Activated CD4-positive, alpha-beta T cell treated with anti-CD3 and anti-CD28 coated beads for 24 hours (primary cell): Measurements from ENCODE around the gene GP1BB.
"Not testable (repeated sequence)": the region's sequence is repeated elsewhere in the genome, so short reads cannot be mapped to it uniquely, and the experiment has no call there.

Experiments
- DNase-seq, 2 donors: peaks; one replicate each; pipeline ENCODE4 v3.0.0-alpha.2; 2020; ENCODE audit warnings: low read depth in 2 of 2

The GP1BB gene

DNA sequence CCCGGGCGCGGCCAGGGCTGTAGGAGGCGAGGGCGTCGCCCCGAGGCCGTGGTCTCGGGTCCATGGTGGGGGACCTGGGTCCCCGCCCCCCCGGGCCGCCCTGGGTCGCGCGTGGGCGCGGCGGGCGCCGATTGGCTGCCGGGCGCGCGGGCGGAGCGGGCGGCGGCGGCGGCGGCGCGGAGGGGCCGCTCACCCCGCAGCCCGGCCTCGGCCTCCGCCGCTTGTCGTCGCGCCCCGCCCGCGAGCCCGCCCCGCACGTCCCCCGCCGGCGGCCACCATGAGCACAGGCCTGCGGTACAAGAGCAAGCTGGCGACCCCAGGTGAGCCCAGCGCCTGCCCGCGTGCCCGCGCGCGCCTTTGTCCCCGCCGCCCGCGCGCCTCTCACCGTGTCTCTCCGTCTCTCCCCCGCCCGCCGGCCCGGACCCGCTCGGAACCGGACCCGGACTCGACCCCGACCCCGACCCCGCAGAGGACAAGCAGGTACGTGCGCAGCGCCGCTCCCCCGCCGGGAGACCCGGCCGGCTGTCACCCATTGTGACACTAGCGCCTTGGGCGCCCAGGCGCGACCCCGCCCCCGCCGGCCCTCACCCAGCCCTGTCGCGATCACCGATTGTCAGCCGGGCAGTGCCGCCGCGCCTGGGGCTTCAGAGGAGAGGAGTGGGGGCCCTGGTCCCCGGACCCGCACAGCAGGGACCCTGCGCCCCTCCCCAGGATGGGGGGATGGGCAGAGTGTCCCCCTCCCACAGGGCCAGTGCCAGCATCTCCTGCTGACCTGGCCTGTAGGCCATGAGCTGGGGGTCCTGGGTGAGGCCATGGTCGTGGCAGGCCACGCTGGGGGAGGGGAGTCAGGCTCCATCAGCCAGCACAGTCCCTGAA is 8.8 kb upstream of the GP1BB start, which contains the start of gene SEPTIN5:
Gene SEPTIN5 (plus strand): TSS at position 192 of the 876 bp plus-strand sequence. CDS start 86 bp downstream, at position 278.
- DNase-seq = no peak

DNA sequence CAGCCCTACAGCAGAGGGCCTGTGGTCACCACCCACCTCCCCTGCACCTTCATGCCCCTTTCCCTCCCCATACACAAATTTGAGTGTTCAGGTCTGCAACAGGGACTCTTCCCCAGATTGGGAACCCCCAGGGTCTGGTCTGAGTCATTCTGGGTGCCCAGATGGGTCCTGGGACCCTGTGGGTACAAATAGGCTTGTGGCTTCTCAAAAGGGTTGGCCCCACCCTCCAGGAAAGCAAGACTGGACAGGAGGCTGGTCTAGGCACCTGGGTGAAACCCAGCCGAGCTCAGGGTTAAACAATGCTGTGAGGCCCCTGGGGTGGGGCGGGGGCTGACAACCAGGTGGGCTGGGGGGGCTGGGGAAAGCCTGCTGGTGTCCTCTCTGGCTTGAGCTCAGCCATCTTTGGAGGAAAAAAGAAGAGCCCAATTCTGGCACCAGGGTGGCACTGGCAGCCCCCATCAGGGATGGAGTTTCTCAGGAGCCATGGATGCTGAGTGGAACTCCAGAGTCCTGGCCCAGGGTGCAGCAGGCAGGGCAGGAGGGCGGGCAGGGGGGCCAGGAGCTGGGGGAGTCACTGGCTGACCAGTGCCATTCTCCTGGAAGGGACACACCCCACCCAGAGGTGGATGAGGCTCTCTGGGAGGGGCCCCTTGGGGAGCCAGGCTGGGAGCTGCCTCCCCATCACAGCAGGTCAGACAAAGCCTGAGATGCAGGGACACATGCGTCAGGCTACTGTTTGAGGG is 8.0 kb upstream of the GP1BB start:
- DNase-seq = no peak

DNA sequence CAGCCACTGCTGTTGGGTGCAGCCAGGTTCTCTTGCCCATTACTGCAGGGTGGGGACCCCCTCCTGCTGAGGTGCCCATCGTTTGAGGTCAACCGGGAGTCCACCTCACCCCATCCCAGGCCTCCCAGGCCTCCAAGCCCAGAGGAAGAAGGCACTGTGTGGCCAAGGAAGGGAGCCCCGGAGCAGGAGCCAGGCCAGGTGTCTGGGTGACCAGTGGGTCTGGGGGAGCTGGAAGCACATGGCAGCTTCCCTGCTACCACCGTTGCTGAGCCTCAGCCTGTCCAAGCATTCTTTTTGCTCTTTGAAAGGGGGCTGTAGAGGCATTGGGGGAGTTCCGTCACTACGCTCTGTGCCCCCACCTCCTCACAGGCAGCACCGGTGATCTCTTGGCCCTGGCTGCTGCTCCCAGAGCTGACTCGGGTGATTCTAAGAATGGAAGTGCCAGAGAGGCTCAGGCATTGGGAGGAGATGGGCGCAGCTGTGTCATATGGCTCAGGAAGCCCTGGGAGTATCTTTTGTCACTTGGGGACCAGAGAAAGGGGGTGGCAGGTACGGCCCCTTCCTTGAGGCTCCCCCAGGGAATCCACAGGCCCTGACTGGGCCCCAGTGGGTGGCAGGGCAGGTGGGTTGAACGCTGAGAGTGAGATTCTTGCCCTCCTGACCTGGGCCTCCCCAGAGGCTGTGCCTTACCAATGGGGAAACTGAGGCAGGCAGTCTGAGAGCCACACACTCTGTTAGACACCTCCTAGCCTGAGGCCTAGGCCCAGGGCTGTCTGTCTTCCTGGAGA is 7.1 kb upstream of the GP1BB start:
- DNase-seq = no peak

DNA sequence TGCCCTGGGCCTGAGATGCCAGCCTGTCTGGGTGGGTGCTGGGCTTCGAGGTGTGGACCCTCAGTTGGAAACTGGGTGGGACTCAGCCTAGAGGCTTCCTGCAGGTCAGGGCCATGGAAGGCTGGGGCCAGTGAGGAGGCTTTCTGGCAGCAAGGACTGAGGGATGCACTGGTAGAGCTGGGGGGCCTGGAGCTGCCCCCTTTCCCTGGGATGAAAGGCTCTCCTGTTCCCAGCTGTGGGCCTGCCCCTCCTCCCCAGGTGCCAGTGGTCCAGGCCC is 6.6 kb upstream of the GP1BB start:
- DNase-seq = no peak

DNA sequence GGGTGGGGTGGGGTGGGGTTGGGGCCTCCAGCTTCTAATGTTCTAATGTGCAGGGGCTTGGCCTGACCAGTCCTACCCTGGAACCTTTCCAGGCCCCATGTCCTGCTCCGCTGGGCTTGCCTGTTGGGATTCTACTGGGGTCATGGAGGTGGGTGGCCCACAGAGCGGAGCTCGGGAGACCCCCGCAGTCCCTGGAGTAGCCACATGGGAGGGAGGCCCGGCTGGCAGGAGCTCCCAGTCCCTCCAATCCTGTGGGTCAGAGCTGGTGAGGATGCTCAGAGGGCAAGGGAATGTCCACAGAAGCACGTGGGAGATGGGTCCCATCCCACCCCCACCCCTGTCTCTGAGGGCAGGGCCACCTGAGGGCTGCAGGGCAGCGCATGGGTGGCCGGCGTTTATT is 6.2 kb upstream of the GP1BB start:
- no peak for DNase-seq

DNA sequence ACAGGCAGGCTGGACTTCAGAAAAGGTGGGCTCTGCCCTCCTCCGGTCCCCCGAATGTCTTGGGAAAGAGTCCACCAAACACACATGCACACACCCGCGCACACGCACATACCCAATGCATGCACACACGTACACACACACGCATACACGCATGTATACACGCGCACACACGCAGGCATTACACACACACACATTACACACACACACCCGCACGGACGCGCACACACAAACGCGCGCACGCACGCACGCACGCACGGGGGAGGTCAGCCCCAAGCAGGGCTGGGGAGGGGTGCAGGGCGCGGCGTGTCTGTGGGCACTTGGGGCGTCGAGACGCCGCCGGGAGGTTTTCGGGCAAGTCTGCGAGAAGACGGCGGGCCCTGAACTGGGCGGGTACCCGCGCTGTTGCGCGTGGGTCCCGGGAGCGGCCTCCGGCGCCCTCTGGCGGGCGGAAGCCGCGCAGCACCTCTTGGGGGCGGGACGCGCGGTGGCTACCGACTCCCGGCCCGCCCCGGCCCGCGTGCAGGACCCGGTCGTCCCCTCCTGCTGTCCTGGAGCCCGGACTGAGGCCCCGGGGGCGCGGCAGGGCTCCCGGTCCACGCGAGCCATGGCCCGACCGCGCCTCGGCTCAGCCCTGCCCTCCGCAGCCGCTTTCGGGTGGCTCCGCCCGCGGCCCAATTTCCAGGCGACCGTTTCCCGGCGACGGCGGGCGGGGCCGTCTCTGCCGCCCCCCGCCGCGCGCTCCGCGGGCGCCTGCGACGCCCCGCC is 5.5 kb upstream of the GP1BB start:
- peak; percentile 66 to 70 for DNase-seq

DNA sequence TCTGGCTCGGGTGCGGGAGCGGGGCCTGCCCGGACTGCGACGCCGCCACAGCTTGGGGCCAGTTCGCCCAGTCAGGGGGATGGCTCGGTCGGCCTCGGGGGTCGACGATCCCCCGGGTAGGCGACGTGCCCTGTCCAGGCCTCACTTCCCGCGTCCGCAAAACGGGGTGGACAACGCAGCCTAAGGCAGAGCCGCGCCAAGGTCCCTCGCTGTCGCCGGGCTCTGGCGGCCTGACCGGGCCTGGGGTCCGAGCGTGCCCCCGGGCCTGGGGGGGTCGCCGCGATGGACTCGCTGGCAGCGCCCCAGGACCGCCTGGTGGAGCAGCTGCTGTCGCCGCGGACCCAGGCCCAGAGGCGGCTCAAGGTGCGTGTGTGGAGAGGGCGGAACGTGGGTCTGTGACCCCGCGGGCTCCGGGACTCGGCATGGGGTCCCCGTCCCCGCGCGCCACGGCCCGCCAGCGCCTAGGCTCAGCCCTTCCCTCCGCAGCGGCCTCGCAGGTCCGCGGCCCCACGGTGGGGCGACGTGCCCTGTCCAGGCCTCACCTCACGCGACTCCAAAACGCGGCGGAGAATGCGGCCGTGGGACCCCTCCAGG is 4.8 kb upstream of the GP1BB start:
- DNase-seq = no peak

DNA sequence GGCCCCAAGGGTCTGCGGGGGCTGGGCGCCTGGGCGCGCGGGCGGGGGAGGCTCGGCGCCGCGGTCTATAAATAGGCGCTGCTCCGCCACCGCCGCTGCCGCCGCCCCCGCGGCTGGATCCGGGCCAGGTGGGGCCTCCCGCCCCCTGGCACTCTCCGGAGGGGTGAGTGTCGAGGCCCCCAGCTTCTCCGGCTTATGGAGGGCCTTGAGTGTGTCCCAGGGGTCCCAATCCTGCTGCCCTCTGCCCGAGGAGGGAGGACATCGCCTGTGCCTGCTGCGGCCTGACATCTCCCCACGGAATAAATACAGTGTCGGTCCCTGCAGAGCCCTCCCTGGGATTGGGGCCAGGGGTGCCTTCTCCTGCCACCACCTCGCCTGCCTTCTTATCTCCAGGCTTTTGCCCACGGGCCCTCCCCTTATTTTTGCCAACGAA is 4.3 kb upstream of the GP1BB start:
- DNase-seq = no peak

DNA sequence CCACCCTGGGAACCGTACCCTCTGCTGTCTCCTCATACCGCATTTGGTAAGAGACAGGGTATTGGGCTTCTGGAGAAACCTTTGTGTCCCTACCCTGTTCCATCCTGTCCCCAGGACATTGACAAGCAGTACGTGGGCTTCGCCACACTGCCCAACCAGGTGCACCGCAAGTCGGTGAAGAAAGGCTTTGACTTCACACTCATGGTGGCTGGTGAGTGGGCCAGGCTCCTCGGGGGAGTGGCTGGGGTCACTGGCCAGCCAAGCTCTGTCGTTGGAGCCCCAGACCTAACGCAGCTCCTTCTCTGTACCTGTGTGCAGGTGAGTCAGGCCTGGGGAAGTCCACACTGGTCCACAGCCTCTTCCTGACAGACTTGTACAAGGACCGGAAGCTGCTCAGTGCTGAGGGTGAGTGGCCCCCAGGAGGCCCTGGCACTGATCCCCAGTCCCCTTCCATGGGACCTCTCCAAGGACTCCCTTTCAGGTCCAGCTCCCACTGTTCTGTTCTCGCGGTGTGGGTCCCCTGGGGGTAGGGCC is 3.8 kb upstream of the GP1BB start:
- DNase-seq = no peak

DNA sequence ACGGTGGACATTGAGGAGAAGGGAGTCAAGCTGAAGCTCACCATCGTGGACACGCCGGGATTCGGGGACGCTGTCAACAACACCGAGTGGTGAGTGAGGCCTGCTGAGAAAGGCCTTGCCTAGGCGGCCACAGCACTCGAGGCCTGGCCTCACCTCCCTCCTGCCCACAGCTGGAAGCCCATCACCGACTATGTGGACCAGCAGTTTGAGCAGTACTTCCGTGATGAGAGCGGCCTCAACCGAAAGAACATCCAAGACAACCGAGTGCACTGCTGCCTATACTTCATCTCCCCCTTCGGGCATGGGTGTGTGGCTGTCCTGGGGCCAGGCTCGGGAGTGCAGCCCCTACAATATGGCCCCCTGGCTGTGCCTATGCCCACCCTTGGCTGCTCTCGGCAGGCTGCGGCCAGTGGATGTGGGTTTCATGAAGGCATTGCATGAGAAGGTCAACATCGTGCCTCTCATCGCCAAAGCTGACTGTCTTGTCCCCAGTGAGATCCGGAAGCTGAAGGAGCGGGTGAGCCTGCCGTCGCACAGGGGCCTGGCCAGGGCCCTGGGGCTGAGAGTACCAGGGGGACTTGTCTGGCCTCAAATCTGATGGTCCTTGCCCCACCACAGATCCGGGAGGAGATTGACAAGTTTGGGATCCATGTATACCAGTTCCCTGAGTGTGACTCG is 3.0 kb upstream of the GP1BB start:
- no peak for DNase-seq

DNA sequence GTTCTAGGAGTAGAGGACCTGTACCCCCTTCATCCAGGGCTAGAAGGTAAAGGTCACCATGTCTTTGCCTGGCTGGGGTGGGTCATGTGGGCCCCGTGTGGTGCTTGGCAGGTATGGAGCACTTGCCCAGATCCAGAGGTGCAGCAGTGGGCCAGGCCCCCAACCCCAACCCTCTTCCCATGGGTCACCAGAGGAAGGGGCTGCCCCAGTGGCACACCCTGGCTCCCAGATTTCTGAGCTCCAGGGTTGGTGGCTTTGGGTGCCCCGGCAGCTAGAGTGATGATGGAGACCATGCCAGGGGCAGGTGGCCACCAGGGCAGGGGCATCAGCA is 2.4 kb upstream of the GP1BB start:
- DNase-seq = no peak

DNA sequence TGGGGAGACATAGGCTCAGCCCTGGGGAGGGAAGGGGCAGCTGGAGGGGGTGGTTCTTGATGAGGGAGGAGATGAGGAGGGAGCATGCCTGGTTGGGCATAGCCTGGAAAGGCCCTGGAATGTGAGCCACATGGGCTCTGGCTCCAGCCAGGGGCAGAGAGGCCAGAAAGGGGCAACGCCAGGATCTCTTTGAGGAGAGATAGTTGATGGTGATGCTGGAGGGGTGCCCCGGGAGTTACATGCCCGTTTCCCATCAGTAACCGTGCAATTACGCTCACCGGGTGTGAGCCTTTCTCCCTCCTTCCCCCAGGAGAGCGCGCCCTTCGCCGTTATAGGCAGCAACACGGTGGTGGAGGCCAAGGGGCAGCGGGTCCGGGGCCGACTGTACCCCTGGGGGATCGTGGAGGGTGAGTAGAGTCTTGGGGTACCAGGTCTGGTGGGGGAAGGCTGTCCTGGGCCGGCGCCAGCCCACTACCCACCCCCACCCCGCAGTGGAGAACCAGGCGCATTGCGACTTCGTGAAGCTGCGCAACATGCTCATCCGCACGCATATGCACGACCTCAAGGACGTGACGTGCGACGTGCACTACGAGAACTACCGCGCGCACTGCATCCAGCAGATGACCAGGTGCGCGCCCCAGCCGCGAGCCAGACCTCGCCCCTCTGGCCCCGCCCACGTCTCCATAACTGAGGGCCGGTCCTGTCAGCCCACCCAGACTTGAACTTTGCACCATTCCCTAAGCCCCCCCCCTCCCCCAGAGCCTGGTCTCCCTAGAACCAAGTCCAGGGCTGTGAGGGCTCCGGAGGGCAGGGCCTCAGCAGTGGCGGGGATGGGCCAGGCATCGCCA is 1.8 kb upstream of the GP1BB start:
- no peak for DNase-seq

DNA sequence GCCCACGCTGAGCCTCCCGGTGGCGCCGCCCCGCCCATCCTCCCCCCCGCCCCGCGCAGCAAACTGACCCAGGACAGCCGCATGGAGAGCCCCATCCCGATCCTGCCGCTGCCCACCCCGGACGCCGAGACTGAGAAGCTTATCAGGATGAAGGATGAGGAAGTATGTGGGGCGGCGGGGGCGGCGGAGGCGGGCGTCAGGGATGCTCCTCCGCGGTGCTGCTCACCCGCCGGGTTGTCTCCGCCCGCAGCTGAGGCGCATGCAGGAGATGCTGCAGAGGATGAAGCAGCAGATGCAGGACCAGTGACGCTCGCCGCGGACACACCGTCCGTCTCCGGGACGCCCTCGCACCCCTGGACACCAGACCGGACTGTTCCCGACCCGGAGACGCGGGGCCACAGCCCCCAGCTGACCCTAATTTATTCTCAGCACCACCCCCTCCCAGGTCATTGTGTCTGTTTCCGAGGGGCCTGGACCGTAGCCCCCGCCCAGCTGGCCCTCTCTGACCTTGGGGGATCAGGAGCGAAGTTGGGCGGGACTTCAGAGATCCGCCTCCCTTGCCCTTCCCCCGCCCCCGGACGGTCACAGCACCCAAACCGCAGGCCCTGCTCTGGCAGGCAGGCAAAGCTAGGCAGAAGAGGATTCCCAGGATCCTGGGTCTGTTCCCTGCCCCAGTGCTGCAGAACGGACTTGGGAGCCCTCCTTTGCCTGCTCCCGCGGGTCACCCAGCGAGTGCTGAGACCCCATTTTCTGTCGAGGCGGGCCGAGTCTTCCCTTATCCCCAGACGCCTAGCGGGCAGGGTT is 959 bp upstream of the GP1BB start:
- no peak for DNase-seq

DNA sequence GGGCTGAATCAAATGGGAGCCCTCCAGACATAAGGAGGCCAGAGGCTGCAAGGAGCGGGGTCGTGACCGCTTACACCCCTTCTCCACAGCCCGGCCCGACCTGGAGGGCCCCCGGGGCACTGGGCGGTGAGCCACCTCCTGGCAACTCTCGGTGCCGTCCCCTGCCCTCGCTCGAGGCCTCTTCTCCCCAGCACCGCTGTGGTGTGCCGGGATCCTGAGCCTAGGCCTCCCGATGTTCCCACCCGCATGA is 432 bp upstream of the GP1BB start:
- DNase-seq = no peak

DNA sequence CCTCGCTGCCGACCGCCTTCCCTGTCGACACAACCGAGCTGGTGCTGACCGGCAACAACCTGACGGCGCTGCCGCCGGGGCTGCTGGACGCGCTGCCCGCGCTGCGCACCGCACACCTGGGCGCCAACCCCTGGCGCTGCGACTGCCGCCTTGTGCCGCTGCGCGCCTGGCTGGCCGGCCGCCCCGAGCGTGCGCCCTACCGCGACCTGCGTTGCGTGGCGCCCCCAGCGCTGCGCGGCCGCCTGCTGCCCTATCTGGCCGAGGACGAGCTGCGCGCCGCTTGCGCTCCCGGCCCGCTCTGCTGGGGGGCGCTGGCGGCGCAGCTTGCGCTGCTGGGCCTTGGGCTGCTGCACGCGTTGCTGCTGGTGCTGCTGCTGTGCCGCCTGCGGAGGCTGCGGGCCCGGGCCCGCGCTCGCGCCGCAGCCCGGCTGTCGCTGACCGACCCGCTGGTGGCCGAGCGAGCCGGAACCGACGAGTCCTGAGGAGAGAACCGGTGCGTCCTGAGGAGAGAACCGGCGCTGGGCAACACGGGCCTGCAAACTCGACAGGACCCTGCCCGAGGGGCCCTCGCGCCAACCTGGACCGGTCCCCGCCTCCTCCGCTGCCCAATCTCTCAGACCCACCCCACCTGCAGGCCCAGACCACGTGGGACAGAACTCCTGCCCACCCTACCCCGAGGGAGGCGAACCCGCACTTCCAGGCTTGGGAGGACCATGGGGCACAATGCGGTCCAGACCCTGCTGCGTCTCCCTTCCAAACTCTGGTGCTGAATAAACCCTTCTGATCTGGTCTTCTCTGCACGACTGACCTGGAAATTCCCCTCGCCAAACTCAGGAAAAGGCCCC is 866 bp downstream of the GP1BB start:
- DNase-seq = peak in 1 of 2 donors; percentile 28

DNA sequence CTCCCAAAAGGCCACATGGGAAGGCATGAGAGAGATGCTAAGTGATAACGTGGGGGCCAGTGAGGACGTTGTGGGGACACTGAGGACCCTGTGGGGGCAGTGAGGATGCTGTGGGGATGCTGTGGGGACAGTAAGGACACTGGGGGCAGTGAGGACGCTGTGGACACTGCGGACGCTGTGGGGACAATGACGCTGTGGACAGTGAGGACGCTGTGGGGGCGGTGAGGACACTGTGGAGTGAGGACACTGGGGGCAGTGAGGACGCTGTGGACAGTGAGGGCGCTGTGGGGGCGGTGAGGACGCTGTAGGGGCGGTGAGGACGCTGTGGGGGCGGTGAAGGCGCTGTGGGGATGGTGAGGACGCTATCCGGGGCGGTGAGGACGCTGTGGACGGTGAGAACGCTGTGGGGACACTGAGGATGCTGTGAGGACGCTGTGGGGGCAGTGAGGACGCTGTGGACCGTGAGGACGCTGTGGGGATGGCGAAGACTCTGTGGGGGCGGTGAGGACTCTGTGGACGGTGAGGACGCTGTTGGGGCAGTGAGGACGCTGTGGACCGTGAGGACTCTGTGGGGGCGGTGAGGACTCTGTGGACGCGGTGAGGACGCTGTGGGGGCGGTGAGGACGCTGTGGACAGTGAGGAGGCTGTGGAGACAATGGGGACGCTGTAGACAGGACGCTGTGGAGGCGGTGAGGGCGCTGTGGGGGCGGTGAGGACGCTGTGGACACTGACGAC is 1.8 kb downstream of the GP1BB start:
- DNase-seq = no peak

DNA sequence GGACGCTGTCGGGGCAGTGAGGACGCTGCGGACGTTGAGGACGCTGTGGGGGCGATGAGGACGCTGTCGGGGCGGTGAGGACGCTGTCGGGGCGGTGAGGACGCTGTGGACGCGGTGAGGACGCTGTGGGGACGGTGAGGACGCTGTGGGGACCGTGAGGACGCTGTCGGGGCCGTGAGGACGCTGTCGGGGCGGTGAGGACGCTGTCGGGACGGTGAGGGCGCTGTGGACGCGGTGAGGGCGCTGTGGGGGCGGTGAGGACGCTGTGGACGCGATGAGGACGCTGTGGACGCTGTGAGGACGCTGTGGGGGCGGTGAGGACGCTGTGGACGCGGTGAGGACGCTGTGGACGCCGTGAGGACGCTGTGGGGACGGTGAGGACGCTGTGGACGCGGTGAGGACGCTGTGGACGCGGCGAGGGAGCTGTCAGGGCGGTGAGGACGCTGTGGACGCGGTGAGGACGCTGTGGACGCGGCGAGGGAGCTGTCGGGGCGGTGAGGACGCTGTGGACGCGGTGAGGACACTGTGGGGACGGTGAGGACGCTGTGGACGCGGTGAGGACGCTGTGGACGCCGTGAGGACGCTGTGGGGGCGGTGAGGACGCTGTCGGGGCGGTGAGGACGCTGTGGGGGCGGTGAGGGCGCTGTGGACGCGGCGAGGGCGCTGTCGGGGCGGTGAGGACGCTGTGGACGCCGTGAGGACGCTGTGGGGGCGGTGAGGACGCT is 2.9 kb downstream of the GP1BB start:
- not testable (repeated sequence) for DNase-seq
